Fibroblast of the aortic adventitia (primary cell): ENCODE data around the gene BMP6. TPM values are rescaled to one million over a fixed set of nuclear protein-coding genes. Genes with fewer than 3 reads are reported as not detected.

Source experiments
- DNase-seq: peaks from one replicate; pipeline ENCODE4 v3.0.0-alpha.2; 2010; ENCODE audit warnings: low read depth
- H3K4me3 ChIP-seq: 2 replicates; pipeline ENCODE4 v1.5.1; 2011; ENCODE audit warnings: low read depth, mild to moderate bottlenecking, control low read depth, low read length, moderate library complexity
- CTCF ChIP-seq: IDR thresholded peaks from 2 replicates; pipeline ENCODE4 v1.5.1; 2011; ENCODE audit warnings: mild to moderate bottlenecking, low read length, control low read depth, inconsistent platforms; ENCODE audit not compliant: insufficient read depth
- total RNA-seq: library from RNA; depleted of rRNA; stranded (reverse); fragments of >200 nt; gene quantifications from 2 replicates; pipeline ENCODE4 v1.2.3, GENCODE V29; 2012; ENCODE audit warnings: low replicate concordance

The BMP6 gene
- total RNA-seq, 1 donor = 10.5 TPM

DNA sequence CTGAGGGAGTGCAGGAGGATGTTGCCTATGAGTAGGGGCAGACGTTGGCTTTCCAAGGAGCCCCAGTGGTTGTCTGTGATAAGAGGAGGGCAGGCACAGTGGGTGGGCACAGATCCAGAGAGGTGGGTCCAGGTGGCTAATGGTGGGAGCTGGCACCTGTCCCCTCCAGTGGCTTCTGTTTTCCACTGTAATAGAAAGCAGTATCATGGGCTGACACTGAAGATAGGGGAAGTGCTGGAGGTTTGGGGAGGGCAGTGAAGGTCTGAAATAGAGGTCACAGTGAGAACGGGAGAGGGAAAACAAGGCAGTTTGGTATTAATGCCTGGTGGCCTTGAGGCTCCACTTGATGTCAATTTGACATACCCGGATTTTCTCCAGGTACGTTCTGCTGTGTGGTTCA is 195.1 kb downstream of the BMP6 start:
- DNase-seq = no peak
- TF ChIP-seq CTCF = no peak
- H3K4me3 ChIP-seq = no peak overlapping the region

- no peak for TF ChIP-seq CTCF
- DNase-seq = peak; percentile 49
- H3K4me3 ChIP-seq = no peak overlapping the region
These were observed 195.8 kb downstream of the BMP6 start for GRCh38 chr6:7921632-7922092.

- peak; percentile 18 for TF ChIP-seq CTCF
- no peak overlapping the region for H3K4me3 ChIP-seq
- peak; percentile 77 for DNase-seq
These were observed 196.7 kb downstream of the BMP6 start for GRCh38 chr6:7922596-7922995.

GRCh38 chr6:7924867-7925266 is 199.0 kb downstream of the BMP6 start:
- TF ChIP-seq CTCF = no peak
- no peak overlapping the region for H3K4me3 ChIP-seq
- no peak for DNase-seq

Other genes with a start within 250 kb of the BMP6 start
- 4.2 and 4.3 TPM in 2 replicates for gene DSP, start 184.4 kb upstream of the BMP6 start, total RNA-seq
- 15.3 and 15.6 TPM in 2 replicates for gene SNRNP48, start 135.9 kb upstream of the BMP6 start, total RNA-seq
- gene TXNDC5, start 184.7 kb downstream of the BMP6 start, total RNA-seq = 207 and 333 TPM in 2 replicates